AG09319 (cell line): ENCODE data around the gene PEBP1.

Experiments used
- DNase-seq: peaks from one replicate; pipeline ENCODE4 v3.0.0-alpha.2; 2010; ENCODE audit warnings: low read depth; ENCODE audit errors: extremely low read depth
- TF ChIP-seq, protein P1 (sequence below): IDR thresholded peaks from 2 replicates; pipeline ENCODE4 v1.5.1; 2011; ENCODE audit warnings: low read depth, mild to moderate bottlenecking, inconsistent platforms, low read length, moderate library complexity

PEBP1 gene

DNA sequence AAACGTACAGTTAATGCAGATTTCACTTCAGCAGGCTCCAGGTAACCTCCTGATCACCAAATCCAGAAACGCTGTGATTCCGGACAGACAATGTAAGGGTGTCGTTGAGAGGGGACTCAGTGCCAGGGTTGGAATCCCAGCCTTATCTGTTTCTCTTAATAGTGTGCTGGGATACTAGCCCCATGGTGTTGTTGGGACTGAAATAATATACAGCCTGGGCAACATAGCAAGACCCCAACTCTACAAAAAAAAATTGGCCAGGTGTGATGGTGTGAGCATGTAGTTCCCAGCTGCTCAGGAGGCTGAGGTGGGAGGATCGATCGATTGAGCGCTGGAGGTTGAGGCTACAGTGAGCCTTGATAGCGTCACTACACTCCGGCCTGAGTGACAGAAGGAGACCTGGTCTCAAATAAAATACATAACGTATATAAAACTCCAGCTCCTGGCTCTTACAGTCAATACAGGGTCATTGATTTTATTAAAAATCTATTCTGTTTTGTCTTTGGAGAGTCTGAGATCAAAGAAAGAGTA is 1.3 kb downstream of the PEBP1 start:
- no peak for DNase-seq
- TF ChIP-seq, protein P1, sequence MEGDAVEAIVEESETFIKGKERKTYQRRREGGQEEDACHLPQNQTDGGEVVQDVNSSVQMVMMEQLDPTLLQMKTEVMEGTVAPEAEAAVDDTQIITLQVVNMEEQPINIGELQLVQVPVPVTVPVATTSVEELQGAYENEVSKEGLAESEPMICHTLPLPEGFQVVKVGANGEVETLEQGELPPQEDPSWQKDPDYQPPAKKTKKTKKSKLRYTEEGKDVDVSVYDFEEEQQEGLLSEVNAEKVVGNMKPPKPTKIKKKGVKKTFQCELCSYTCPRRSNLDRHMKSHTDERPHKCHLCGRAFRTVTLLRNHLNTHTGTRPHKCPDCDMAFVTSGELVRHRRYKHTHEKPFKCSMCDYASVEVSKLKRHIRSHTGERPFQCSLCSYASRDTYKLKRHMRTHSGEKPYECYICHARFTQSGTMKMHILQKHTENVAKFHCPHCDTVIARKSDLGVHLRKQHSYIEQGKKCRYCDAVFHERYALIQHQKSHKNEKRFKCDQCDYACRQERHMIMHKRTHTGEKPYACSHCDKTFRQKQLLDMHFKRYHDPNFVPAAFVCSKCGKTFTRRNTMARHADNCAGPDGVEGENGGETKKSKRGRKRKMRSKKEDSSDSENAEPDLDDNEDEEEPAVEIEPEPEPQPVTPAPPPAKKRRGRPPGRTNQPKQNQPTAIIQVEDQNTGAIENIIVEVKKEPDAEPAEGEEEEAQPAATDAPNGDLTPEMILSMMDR: no peak

DNA sequence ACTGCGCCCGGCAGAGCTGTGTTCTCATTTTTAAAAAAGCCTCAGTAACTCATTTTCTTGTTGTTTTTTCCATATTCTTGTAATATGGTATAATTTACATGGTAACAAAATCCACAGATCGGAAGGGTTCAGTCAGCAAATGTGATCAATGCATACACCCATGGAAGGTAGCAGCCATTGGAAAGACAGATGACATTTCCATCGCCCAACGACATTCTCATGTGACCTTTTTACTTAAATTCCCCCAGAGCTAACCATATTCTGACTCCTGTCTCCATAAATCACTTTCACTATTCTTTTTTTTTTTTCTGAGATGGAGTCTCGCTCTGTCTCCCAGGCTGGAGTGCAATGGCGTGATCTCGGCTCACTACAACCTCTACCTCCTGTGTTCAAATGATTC is 4.9 kb downstream of the PEBP1 start:
- TF ChIP-seq, protein P1: no peak
- DNase-seq: no peak

DNA sequence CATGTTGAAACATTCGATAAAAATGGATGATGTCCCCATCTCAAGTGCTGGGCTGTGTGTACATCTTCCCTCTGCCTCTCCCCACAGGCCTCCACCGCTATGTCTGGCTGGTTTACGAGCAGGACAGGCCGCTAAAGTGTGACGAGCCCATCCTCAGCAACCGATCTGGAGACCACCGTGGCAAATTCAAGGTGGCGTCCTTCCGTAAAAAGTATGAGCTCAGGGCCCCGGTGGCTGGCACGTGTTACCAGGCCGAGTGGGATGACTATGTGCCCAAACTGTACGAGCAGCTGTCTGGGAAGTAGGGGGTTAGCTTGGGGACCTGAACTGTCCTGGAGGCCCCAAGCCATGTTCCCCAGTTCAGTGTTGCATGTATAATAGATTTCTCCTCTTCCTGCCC is 8.6 kb downstream of the PEBP1 start:
- DNase-seq: no peak
- TF ChIP-seq, protein P1: no peak

DNA sequence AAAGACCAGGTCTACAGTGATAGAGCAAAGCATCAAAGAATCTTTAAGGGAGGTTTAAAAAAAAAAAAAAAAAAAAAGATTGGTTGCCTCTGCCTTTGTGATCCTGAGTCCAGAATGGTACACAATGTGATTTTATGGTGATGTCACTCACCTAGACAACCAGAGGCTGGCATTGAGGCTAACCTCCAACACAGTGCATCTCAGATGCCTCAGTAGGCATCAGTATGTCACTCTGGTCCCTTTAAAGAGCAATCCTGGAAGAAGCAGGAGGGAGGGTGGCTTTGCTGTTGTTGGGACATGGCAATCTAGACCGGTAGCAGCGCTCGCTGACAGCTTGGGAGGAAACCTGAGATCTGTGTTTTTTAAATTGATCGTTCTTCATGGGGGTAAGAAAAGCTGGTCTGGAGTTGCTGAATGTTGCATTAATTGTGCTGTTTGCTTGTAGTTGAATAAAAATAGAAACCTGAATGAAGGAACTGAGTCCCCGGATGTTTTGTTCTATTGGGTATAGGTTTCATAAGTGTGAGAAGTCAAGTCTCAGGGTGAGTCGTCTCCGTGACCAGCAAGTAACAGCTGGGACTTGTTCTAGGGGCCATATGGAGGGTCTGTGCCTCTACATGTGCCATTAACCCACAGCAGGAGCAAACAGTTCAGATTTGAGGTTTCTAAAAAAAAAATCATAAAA is 9.3 kb downstream of the PEBP1 start:
- no peak for DNase-seq
- TF ChIP-seq, protein P1: no peak

DNA sequence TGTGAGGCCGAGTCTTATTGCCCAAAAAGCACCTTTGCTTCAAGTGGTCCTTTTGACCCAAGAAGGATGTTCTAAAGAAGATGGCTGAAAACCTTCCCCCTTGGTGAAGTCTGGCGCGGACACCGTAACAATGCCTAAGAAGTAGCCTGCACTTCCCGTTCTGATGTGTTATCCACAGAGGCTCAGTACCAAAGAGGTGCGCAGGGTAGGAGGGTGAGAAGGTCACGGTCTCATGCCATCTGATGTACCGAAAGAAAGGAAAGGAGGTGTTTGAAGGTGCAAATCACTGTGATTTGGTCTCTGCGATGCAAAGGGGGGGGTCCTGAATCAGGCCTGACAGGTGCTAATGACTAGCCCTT is 9.9 kb downstream of the PEBP1 start:
- DNase-seq: no peak
- TF ChIP-seq, protein P1: no peak

DNA sequence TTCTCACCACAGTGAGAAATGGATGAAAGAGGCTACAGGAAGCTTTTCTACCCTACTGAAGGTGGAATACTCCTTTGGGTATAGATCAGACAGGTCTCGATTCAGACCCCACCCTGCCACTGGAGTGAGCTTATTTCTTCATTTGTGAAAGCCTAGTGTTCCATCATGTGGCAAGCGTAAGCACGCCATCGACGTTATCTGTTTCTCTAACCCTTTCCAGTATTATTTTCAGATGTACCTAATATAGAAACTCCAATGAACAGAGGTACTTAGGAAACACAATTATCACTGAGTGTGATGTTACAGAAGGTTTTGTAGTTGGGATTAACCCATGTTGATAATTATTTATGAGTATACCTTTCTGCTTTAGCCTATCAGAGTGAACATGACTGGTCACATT is 12.4 kb downstream of the PEBP1 start:
- TF ChIP-seq, protein P1: no peak
- no peak for DNase-seq

DNA sequence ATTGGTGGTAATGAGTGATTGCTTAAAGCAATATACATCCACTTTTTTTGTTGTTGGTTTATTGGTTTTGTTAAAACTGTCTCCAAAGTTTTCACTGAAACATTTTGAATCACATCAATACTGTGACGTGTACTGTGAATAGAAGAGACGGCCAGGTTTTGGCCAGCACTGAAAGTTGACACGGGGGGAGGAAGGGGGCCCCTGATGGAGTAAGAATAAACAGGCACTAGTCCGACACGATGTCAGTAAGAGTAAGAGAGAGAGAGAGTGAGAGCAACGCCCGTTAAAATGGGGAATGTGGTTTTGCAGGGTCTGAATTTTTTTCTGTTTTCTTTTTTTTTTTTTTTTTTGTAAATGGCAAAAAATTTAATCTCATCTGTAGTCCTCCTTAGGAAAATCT is 14.7 kb downstream of the PEBP1 start:
- TF ChIP-seq, protein P1: no peak

More for the DNA sequence above, 14.7 kb downstream of the PEBP1 start:
- no peak for DNase-seq
